Activated CD8-positive, alpha-beta memory T cell treated with anti-CD3 and anti-CD28 coated beads, Interleukin-2, amount 50 U/mL, for 24 hours (primary cell): ENCODE results near the gene KIRREL3.

Source experiments
- DNase-seq: peaks from one replicate; pipeline ENCODE4 v3.0.0-alpha.2; 2020; ENCODE audit errors: extremely low read depth

The KIRREL3 gene

GRCh38 chr11:126578426-126578825 lies 422.1 kb downstream of the KIRREL3 start:
- DNase-seq = no peak

- DNase-seq = no peak
These were observed 422.5 kb downstream of the KIRREL3 start for GRCh38 chr11:126578021-126578420.

- DNase-seq = no peak
These were observed 424.7 kb downstream of the KIRREL3 start for GRCh38 chr11:126575849-126576248.

GRCh38 chr11:126573325-126573978 lies 427.1 kb downstream of the KIRREL3 start:
- DNase-seq = no peak

- DNase-seq = no peak
These were observed 430.1 kb downstream of the KIRREL3 start for GRCh38 chr11:126570489-126570888.

- DNase-seq = no peak
These were observed 433.2 kb downstream of the KIRREL3 start for GRCh38 chr11:126567419-126567818.

- DNase-seq = no peak
These were observed 436.0 kb downstream of the KIRREL3 start for GRCh38 chr11:126564566-126564965.

GRCh38 chr11:126561327-126561893 lies 439.2 kb downstream of the KIRREL3 start:
- DNase-seq = no peak

GRCh38 chr11:126560221-126560620 lies 440.3 kb downstream of the KIRREL3 start:
- no peak for DNase-seq

- DNase-seq = no peak
These were observed 451.7 kb downstream of the KIRREL3 start for GRCh38 chr11:126548581-126549550.

- DNase-seq = no peak
These were observed 452.9 kb downstream of the KIRREL3 start for GRCh38 chr11:126547691-126548090.

GRCh38 chr11:126547161-126547560 lies 453.4 kb downstream of the KIRREL3 start:
- DNase-seq = no peak

- no peak for DNase-seq
These were observed 453.9 kb downstream of the KIRREL3 start for GRCh38 chr11:126546694-126547093.

GRCh38 chr11:126546191-126546590 lies 454.4 kb downstream of the KIRREL3 start:
- DNase-seq = no peak

GRCh38 chr11:126545057-126545555 lies 455.5 kb downstream of the KIRREL3 start:
- no peak for DNase-seq

- no peak for DNase-seq
These were observed 456.2 kb downstream of the KIRREL3 start for GRCh38 chr11:126544108-126545056.

- no peak for DNase-seq
These were observed 456.9 kb downstream of the KIRREL3 start for GRCh38 chr11:126543691-126544090.

- DNase-seq = no peak
These were observed 458.1 kb downstream of the KIRREL3 start for GRCh38 chr11:126542334-126543015.

GRCh38 chr11:126538071-126538470 lies 462.5 kb downstream of the KIRREL3 start:
- DNase-seq = no peak

GRCh38 chr11:126537492-126537891 lies 463.1 kb downstream of the KIRREL3 start:
- no peak for DNase-seq
